ENCODE data around the gene TAMM41. TPM values are rescaled to one million over a fixed set of nuclear protein-coding genes. Genes with fewer than 3 reads are reported as not detected.

The TAMM41 gene
- total and polyA plus RNA-seq, 10 of the 15 experiments (the other 5 are each of a cell fraction or from before 2014, with no cell fraction given): 10.4 to 36.6 (median 18.3) TPM

- TF ChIP-seq PRDM15 (CRISPR knock-in tag; IDR thresholded peaks at IDR 0.05) (no peak), CUX1 (IDR thresholded peaks at IDR 0.05; ENCODE audit: insufficient replicate concordance, low read depth, low read length) (no peak), RAD21 (IDR thresholded peaks at IDR 0.05; ENCODE audit: insufficient read depth, low read depth, low read length) (no peak)
- TF ChIP-seq, protein P1, sequence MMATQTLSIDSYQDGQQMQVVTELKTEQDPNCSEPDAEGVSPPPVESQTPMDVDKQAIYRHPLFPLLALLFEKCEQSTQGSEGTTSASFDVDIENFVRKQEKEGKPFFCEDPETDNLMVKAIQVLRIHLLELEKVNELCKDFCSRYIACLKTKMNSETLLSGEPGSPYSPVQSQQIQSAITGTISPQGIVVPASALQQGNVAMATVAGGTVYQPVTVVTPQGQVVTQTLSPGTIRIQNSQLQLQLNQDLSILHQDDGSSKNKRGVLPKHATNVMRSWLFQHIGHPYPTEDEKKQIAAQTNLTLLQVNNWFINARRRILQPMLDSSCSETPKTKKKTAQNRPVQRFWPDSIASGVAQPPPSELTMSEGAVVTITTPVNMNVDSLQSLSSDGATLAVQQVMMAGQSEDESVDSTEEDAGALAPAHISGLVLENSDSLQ (IDR thresholded peaks at IDR 0.05): no peak
Measured at GRCh38 chr3:11776346-11776745, 70.3 kb downstream of the TAMM41 start (continued).

Measured in GM12878 (cell line).